HepG2 (cell line): Measurements from ENCODE around the gene F12. TPM values are rescaled to one million over a fixed set of nuclear protein-coding genes. Genes with fewer than 3 reads are reported as not detected.

Experiments used
- ARNT2 ChIP-seq: sonication (generic); formaldehyde crosslinking; IDR thresholded peaks from 2 replicates; pipeline ENCODE4 v1.8.0; 2022; ENCODE audit warnings: mild to moderate bottlenecking, low read depth, missing genetic modification reagents, moderate library complexity
- CC2D1A ChIP-seq: sonication (generic); formaldehyde crosslinking; IDR thresholded peaks from 2 replicates; pipeline ENCODE4 v1.8.1; 2023; ENCODE audit warnings: mild to moderate bottlenecking, missing genetic modification reagents
- CEBPG ChIP-seq: IDR thresholded peaks from 2 replicates; pipeline ENCODE4 v1.6.1; 2016
- JDP2 ChIP-seq: sonication (generic); formaldehyde crosslinking; IDR thresholded peaks from 2 replicates; pipeline ENCODE4 v1.8.1; 2022; ENCODE audit warnings: missing genetic modification reagents, borderline replicate concordance
- JUN ChIP-seq: sonication (generic); formaldehyde crosslinking; IDR thresholded peaks from 2 replicates; pipeline ENCODE4 v1.4.0; 2020; ENCODE audit warnings: mild to moderate bottlenecking, missing genetic modification reagents
- PHF20 ChIP-seq: sonication (generic); formaldehyde crosslinking; IDR thresholded peaks from 2 replicates; pipeline ENCODE4 v1.5.0; 2020; ENCODE audit warnings: mild to moderate bottlenecking, missing genetic modification reagents
- RORA ChIP-seq: sonication (generic); formaldehyde crosslinking; IDR thresholded peaks from 2 replicates; pipeline ENCODE4 v1.5.0; 2020; ENCODE audit warnings: mild to moderate bottlenecking, missing genetic modification reagents, moderate library complexity
- TEAD2 ChIP-seq: sonication (generic); formaldehyde crosslinking; IDR thresholded peaks from 2 replicates; pipeline ENCODE4 v1.9.0; 2021; ENCODE audit warnings: missing genetic modification reagents
- ZFP37 ChIP-seq: sonication (generic); formaldehyde crosslinking; IDR thresholded peaks from 2 replicates; pipeline ENCODE4 v1.4.0; 2020; ENCODE audit warnings: missing genetic modification reagents, borderline replicate concordance
- ZNF232 ChIP-seq: sonication (generic); formaldehyde crosslinking; IDR thresholded peaks from 2 replicates; pipeline ENCODE4 v1.4.0; 2020; ENCODE audit warnings: missing genetic modification reagents, borderline replicate concordance
- ZNF468 ChIP-seq: sonication (generic); formaldehyde crosslinking; IDR thresholded peaks from 2 replicates; pipeline ENCODE4 v1.8.0; 2022; ENCODE audit warnings: mild to moderate bottlenecking, moderate library complexity, missing genetic modification reagents
- ZNF615 ChIP-seq: sonication (generic); formaldehyde crosslinking; IDR thresholded peaks from 2 replicates; pipeline ENCODE4 v1.5.0; 2020; ENCODE audit warnings: mild to moderate bottlenecking, missing genetic modification reagents, borderline replicate concordance
- ZSCAN25 ChIP-seq: sonication (generic); formaldehyde crosslinking; IDR thresholded peaks from 2 replicates; pipeline ENCODE4 v1.8.0; 2022; ENCODE audit warnings: mild to moderate bottlenecking, missing genetic modification reagents
- polyA plus RNA-seq, 8 experiments: library from polyadenylated mRNA; depleted of rRNA in 3 of 8; stranded (reverse) in 7 of 8; unstranded in 1 of 8; fragments of >200 nt; fragmentation: Illumina TruSeq in 4 of 8; extraction: Trizol in 4 of 8; gene quantifications; 2 replicates each; pipeline versions ENCODE4 v1.2.1 to v1.2.3, GENCODE V29; 2011 to 2016; ENCODE audit warnings: low read depth in 4 of 8, missing spikeins in 1 of 8, mixed read lengths in 1 of 8; ENCODE audit not compliant: insufficient read depth in 1 of 8
- total RNA-seq, 5 experiments: library from RNA; depleted of rRNA; stranded (reverse); fragments of >200 nt; fragmentation: Illumina TruSeq; extraction: Trizol; gene quantifications; 2 replicates each; pipeline ENCODE4 v1.2.3, GENCODE V29; 2016; ENCODE audit warnings: low read depth in 1 of 5
- TF ChIP-seq, protein P1 (sequence below): IDR thresholded peaks from 2 replicates; pipeline ENCODE4 v1.6.1; 2016; ENCODE audit warnings: low read depth, missing genetic modification reagents, missing compliant biosample characterization
- TF ChIP-seq, protein P2 (sequence below): sonication (generic); formaldehyde crosslinking; IDR thresholded peaks from 2 replicates; pipeline ENCODE4 v1.8.0; 2022; ENCODE audit warnings: mild to moderate bottlenecking, missing genetic modification reagents, moderate library complexity
- TF ChIP-seq, protein P3 (sequence below): sonication (generic); formaldehyde crosslinking; IDR thresholded peaks from 2 replicates; pipeline ENCODE4 v1.9.0; 2022; ENCODE audit warnings: low read depth, missing genetic modification reagents
- TF ChIP-seq, protein P4 (sequence below): sonication (generic); formaldehyde crosslinking; IDR thresholded peaks from 2 replicates; pipeline ENCODE4 v1.4.0; 2020; ENCODE audit warnings: mild to moderate bottlenecking, missing genetic modification reagents, borderline replicate concordance

Gene F12
- total and polyA plus RNA-seq, 2 of the 13 experiments (the other 11 are each of a cell fraction or from before 2014, with no cell fraction given) = 2.5 to 3.0 TPM

DNA sequence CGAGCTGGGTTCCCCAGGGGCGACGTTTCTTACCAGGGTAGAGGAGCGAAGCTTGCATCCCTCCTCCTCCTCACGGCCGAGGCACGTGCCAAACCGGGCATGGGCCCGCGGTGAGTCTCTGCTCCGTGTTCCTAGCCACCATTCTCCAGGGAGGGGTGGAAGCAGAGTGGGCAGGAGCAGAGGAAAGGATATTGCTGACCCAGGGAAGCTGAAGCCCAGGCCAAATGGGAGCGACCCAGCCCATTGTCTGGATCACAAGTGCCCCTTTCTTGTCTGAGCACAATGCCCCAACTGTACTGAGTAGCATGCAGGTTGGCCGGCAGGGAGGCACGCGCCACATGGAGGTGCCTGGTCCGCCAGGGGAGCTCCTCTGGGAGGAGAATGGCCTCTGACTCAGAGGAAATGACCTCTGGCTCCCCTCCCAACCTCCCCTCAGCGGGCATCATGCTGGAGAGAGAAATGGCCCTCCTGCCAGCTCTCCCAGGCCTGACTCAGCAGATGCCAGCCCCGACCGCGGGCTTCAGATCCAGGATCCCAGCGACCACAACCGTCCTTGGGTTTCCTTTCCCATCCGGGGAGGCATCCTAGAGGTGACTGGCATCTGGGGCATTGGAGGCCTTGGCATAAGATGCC lies 38.4 kb upstream of the F12 start (continued):
- TF ChIP-seq, protein P1, sequence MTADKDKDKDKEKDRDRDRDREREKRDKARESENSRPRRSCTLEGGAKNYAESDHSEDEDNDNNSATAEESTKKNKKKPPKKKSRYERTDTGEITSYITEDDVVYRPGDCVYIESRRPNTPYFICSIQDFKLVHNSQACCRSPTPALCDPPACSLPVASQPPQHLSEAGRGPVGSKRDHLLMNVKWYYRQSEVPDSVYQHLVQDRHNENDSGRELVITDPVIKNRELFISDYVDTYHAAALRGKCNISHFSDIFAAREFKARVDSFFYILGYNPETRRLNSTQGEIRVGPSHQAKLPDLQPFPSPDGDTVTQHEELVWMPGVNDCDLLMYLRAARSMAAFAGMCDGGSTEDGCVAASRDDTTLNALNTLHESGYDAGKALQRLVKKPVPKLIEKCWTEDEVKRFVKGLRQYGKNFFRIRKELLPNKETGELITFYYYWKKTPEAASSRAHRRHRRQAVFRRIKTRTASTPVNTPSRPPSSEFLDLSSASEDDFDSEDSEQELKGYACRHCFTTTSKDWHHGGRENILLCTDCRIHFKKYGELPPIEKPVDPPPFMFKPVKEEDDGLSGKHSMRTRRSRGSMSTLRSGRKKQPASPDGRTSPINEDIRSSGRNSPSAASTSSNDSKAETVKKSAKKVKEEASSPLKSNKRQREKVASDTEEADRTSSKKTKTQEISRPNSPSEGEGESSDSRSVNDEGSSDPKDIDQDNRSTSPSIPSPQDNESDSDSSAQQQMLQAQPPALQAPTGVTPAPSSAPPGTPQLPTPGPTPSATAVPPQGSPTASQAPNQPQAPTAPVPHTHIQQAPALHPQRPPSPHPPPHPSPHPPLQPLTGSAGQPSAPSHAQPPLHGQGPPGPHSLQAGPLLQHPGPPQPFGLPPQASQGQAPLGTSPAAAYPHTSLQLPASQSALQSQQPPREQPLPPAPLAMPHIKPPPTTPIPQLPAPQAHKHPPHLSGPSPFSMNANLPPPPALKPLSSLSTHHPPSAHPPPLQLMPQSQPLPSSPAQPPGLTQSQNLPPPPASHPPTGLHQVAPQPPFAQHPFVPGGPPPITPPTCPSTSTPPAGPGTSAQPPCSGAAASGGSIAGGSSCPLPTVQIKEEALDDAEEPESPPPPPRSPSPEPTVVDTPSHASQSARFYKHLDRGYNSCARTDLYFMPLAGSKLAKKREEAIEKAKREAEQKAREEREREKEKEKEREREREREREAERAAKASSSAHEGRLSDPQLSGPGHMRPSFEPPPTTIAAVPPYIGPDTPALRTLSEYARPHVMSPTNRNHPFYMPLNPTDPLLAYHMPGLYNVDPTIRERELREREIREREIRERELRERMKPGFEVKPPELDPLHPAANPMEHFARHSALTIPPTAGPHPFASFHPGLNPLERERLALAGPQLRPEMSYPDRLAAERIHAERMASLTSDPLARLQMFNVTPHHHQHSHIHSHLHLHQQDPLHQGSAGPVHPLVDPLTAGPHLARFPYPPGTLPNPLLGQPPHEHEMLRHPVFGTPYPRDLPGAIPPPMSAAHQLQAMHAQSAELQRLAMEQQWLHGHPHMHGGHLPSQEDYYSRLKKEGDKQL (CRISPR knock-in tag) = no peak
- TF ChIP-seq TEAD2 (CRISPR knock-in tag) (no peak), ZNF468 (0 out of 2 replicates have a peak, but pooled peaks have one; percentile 67), JUN (peak; percentile 63), CC2D1A (no peak), ZNF615 (CRISPR knock-in tag) (no peak), ZFP37 (no peak), ZSCAN25 (CRISPR knock-in tag) (no peak), RORA (CRISPR knock-in tag) (no peak), JDP2 (CRISPR knock-in tag) (no peak), PHF20 (CRISPR knock-in tag) (no peak), ARNT2 (CRISPR knock-in tag) (peak; percentile 69; the same call in 1 of the 2 replicates), ZNF232 (CRISPR knock-in tag) (no peak), CEBPG (CRISPR knock-in tag) (0 out of 2 replicates have a peak, but pooled peaks have one; percentile 7)
- TF ChIP-seq, protein P2, sequence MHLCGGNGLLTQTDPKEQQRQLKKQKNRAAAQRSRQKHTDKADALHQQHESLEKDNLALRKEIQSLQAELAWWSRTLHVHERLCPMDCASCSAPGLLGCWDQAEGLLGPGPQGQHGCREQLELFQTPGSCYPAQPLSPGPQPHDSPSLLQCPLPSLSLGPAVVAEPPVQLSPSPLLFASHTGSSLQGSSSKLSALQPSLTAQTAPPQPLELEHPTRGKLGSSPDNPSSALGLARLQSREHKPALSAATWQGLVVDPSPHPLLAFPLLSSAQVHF (CRISPR knock-in tag) = 0 out of 2 replicates have a peak, but pooled peaks have one; percentile 26
- TF ChIP-seq, protein P3, sequence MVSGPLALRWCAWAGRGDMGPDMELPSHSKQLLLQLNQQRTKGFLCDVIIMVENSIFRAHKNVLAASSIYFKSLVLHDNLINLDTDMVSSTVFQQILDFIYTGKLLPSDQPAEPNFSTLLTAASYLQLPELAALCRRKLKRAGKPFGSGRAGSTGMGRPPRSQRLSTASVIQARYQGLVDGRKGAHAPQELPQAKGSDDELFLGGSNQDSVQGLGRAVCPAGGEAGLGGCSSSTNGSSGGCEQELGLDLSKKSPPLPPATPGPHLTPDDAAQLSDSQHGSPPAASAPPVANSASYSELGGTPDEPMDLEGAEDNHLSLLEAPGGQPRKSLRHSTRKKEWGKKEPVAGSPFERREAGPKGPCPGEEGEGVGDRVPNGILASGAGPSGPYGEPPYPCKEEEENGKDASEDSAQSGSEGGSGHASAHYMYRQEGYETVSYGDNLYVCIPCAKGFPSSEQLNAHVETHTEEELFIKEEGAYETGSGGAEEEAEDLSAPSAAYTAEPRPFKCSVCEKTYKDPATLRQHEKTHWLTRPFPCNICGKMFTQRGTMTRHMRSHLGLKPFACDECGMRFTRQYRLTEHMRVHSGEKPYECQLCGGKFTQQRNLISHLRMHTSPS = peak; percentile 97
- TF ChIP-seq, protein P4, sequence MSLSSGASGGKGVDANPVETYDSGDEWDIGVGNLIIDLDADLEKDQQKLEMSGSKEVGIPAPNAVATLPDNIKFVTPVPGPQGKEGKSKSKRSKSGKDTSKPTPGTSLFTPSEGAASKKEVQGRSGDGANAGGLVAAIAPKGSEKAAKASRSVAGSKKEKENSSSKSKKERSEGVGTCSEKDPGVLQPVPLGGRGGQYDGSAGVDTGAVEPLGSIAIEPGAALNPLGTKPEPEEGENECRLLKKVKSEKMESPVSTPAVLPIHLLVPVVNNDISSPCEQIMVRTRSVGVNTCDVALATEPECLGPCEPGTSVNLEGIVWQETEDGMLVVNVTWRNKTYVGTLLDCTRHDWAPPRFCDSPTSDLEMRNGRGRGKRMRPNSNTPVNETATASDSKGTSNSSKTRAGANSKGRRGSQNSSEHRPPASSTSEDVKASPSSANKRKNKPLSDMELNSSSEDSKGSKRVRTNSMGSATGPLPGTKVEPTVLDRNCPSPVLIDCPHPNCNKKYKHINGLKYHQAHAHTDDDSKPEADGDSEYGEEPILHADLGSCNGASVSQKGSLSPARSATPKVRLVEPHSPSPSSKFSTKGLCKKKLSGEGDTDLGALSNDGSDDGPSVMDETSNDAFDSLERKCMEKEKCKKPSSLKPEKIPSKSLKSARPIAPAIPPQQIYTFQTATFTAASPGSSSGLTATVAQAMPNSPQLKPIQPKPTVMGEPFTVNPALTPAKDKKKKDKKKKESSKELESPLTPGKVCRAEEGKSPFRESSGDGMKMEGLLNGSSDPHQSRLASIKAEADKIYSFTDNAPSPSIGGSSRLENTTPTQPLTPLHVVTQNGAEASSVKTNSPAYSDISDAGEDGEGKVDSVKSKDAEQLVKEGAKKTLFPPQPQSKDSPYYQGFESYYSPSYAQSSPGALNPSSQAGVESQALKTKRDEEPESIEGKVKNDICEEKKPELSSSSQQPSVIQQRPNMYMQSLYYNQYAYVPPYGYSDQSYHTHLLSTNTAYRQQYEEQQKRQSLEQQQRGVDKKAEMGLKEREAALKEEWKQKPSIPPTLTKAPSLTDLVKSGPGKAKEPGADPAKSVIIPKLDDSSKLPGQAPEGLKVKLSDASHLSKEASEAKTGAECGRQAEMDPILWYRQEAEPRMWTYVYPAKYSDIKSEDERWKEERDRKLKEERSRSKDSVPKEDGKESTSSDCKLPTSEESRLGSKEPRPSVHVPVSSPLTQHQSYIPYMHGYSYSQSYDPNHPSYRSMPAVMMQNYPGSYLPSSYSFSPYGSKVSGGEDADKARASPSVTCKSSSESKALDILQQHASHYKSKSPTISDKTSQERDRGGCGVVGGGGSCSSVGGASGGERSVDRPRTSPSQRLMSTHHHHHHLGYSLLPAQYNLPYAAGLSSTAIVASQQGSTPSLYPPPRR (CRISPR knock-in tag) = peak; percentile 60; the same call in 1 of the 2 replicates
